ENCODE results near the gene CAPN3.

GRCh38 chr15:42371096-42371495, 11.8 kb downstream of the CAPN3 start:
- TF ChIP-seq CTCF (IDR thresholded peaks at IDR 0.05): no peak
- TF ChIP-seq POLR2A (IDR thresholded peaks at IDR 0.05): no peak
